ENCODE results near the gene SPTBN1.

GRCh38 chr2:54522624-54523281 lies 66.6 kb downstream of the SPTBN1 start:
- TF ChIP-seq USF1 (IDR thresholded peaks at IDR 0.05) (0 out of 2 replicates have a peak, but pooled peaks have one; percentile 12), EP300 (IDR thresholded peaks at IDR 0.05; ENCODE audit: borderline replicate concordance) (no peak), YY1 (IDR thresholded peaks at IDR 0.05; ENCODE audit: low read depth) (no peak), MAX (IDR thresholded peaks at IDR 0.05) (no peak), CREB1 (IDR thresholded peaks at IDR 0.05; ENCODE audit: low read depth) (no peak), CEBPB (IDR thresholded peaks at IDR 0.05) (no peak), REST (IDR thresholded peaks at IDR 0.05; ENCODE audit: low read depth) (no peak)
